ENCODE results near the gene TST. TPM values are rescaled to one million over a fixed set of nuclear protein-coding genes. Genes with fewer than 3 reads are reported as not detected.

The TST gene
- total and polyA plus RNA-seq, 2 donors (not counting 3 experiments of a cell fraction or from before 2014, with no cell fraction given) = 39.2 to 95.1 TPM

DNA sequence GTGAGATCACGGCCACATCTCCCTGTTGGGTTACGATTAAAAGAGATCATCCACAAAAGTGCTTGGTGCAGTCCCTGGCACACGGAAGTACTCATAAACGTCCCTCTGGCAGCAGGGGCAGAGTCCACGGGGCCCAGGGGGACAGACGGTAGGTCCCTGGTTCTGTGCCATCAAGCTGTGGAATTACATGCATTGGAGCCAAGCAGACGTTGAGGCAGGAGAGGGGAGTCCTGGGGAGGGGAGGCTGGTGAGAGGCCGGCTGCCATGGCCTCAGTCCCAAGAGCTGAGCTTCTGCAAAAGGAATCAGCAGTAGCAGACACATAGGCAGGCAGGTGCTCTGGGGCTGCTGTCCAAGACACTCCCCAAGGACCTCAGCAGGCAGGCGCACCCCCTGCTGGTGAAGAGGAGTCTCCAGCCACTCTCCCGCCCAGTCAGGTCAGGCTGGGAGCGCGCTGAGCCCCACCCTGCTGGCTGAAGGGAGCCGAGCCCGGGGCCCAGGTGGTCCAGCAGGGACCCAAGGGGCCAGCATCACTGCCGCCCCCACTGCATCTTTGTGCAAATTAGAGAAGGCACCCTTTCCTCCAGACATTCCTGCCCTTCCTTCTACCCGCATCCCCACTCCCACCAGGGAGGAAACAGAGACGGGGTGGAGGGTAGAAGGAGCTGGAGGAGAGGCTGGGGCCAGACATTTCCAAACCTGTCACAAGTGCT, 24.7 kb upstream of the TST start:
- Histone ChIP-seq H3K9ac (replicated peaks; ENCODE audit: extremely low read depth, insufficient read depth, low read length) (no peak overlapping the region), H4K20me1 (replicated peaks; ENCODE audit: control insufficient read depth, extremely low read depth, insufficient read depth, low read length) (no peaks in the 10 kb centered on the region), H3K27me3 (ENCODE audit: control insufficient read depth in 2 of 2, insufficient read depth in 2 of 2, low read length in 2 of 2) (no peaks in the 10 kb centered on the region), H3K4me1 (ENCODE audit: control insufficient read depth, extremely low read depth, insufficient read depth, low read length) (peaks cover 16% of the 10 kb centered on the region), H3K36me3 (ENCODE audit: control insufficient read depth in 2 of 2, extremely low read depth in 1 of 2, insufficient read depth in 2 of 2, low read length in 2 of 2) (no peaks in the 10 kb centered on the region), H3K9me3 (replicated peaks; ENCODE audit: control insufficient read depth, insufficient read depth, low read length) (no peaks in the 10 kb centered on the region), H3K4me3 (replicated peaks in 1 of 3; ENCODE audit: insufficient read depth in 1 of 3, low read depth in 1 of 3, low read length in 3 of 3) (no peak overlapping the region), H3K9me1 (replicated peaks; ENCODE audit: control insufficient read depth, extremely low read depth, insufficient read depth, low read length) (no peaks in the 10 kb centered on the region), H3K4me2 (ENCODE audit: insufficient read depth, low read length) (no peak overlapping the region), H2AFZ (ENCODE audit: low read depth, low read length) (no peak overlapping the region), H3K79me2 (ENCODE audit: control insufficient read depth, insufficient read depth, low read length) (no peaks in the 10 kb centered on the region), H3K27ac (ENCODE audit: insufficient read depth, low read depth, low read length) (no peak overlapping the region)
- CTCF ChIA-PET = interaction anchor here (0.7 to 3.0 kb wide), 14 partner anchors 8 to 500 kb away, joined by 3 to 38 read pairs (median 3); partner anchors contain the start of genes KCTD17, MPST and TST
- DNase-seq (ENCODE audit: low read depth, low spot score) (peak; percentile 44), FAIRE-seq (peak; percentile 49)
- BruUV-seq (replicated peaks) = no TSS peak
- intact Hi-C loops (cut with micrococcal nuclease) = loop anchor here (1.0 to 2.0 kb wide), 3 partner anchors 58 to 261 kb away; no protein-coding TSS in a partner anchor
- TF ChIP-seq, protein P1, sequence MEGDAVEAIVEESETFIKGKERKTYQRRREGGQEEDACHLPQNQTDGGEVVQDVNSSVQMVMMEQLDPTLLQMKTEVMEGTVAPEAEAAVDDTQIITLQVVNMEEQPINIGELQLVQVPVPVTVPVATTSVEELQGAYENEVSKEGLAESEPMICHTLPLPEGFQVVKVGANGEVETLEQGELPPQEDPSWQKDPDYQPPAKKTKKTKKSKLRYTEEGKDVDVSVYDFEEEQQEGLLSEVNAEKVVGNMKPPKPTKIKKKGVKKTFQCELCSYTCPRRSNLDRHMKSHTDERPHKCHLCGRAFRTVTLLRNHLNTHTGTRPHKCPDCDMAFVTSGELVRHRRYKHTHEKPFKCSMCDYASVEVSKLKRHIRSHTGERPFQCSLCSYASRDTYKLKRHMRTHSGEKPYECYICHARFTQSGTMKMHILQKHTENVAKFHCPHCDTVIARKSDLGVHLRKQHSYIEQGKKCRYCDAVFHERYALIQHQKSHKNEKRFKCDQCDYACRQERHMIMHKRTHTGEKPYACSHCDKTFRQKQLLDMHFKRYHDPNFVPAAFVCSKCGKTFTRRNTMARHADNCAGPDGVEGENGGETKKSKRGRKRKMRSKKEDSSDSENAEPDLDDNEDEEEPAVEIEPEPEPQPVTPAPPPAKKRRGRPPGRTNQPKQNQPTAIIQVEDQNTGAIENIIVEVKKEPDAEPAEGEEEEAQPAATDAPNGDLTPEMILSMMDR (IDR thresholded peaks at IDR 0.05; ENCODE audit: extremely low read depth in 1 of 2, insufficient read depth in 1 of 2, low read depth in 1 of 2, low read length in 2 of 2) = peak; percentile 68 to 83
- no peak for TF ChIP-seq EZH2 (IDR thresholded peaks at IDR 0.05; ENCODE audit: borderline replicate concordance, low read depth, low read length, severe bottlenecking)
- TF ChIP-seq, protein P2, sequence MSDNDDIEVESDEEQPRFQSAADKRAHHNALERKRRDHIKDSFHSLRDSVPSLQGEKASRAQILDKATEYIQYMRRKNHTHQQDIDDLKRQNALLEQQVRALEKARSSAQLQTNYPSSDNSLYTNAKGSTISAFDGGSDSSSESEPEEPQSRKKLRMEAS (IDR thresholded peaks at IDR 0.05; ENCODE audit: insufficient read depth, insufficient read length) = no peak
- TF ChIP-seq JUN (IDR thresholded peaks at IDR 0.05; ENCODE audit: borderline replicate concordance, insufficient read depth, insufficient read length, low read depth) = no peak
- TF ChIP-seq POLR2A (IDR thresholded peaks at IDR 0.05; ENCODE audit: low read depth, low read length) = no peak
- no peak for TF ChIP-seq FOS (IDR thresholded peaks at IDR 0.05; ENCODE audit: borderline replicate concordance, insufficient read depth, low read length)
- TF ChIP-seq MYC (IDR thresholded peaks at IDR 0.05; ENCODE audit: low read depth, low read length) = no peak
- no peak for TF ChIP-seq GATA2 (IDR thresholded peaks at IDR 0.05; ENCODE audit: insufficient read depth, insufficient read length, low read depth, low read length)
- no peak for TF ChIP-seq POLR2AphosphoS5 (IDR thresholded peaks at IDR 0.05; ENCODE audit: insufficient read depth, low read depth, low read length)
- POLR2A ChIA-PET = no interaction called here
- dilution Hi-C loops (cut with MboI; ENCODE audit: extremely low pct_ligation_motif_present, low sequenced_read_pairs) = no loop called here
